CMK (cell line): ENCODE data around the gene TEDC1.

Experiments
- DNase-seq: peaks from one replicate; pipeline ENCODE4 v3.0.0-alpha.2; 2010; ENCODE audit warnings: low read depth

TEDC1 gene

DNA sequence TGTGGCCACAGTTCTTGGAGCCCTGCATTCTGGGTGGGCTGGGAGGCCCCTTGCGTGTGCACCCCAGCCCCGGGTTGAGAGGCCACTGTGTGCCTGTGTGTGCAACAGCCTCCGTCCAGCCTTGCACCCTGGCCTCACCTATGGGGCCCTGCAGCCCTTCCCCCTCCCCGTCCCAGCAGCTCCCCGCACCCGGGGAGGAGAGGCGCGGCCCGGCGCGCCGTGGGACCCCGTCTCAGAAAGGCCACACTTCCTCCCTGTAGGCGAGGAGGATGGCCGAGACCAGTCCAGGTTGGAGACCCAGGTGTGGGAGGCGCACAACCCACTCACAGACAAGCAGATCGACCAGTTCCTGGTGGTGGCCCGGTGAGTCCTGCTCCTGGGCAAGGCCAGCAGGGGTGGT is 33.0 kb upstream of the TEDC1 start:
- DNase-seq, result no peak

DNA sequence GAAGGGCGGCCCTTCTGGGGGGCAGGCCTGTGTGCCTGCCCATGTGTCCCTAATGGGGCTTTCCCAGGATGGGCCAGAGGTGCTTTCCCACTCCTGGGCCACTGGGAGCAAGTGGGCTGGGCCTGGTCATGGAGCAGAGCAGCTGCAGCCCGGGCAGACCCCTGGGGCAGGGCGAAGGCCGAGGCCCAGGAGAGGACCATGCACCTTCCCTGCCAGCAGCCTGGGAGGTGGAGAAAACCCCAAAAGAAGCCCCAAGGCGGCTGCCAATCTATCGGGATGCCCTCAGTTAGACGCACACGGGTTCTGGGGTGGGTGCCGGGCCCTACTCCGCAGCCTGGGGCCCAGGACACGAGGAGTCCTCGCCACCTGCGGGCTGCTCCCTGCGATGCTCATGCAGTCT is 32.5 kb upstream of the TEDC1 start:
- DNase-seq, result no peak

DNA sequence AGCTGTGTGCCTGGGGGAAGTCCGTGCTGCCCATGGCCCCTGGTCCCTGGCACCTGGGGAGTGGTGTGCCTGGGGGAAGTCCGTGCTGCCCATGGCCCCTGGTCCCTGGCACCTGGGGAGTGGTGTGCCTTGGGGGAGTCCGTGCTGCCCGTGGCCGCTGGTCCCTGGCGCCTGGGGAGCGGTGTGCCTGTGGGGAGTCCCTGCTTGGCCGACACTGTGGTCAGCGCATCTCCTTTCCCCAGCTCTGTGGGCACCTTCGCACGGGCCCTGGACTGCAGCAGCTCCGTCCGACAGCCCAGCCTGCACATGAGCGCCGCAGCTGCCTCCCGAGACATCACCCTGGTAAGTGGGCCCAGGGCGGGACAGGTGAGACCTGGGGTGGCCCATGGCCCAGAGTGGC is 30.9 kb upstream of the TEDC1 start:
- DNase-seq, result no peak

DNA sequence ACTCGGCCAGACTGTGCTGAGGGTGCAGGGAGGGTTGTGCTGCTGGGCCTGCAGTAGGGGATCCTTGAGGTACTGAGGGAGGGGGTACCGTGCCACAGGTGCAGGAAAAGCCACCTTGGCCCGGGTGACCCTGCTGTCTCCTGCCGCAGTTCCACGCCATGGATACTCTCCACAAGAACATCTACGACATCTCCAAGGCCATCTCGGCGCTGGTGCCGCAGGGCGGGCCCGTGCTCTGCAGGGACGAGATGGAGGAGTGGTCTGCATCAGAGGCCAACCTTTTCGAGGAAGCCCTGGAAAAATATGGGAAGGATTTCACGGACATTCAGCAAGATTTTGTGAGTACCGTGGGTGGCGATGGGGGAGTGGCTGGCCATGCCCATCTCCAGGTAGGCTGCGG is 30.4 kb upstream of the TEDC1 start:
- DNase-seq, result no peak

DNA sequence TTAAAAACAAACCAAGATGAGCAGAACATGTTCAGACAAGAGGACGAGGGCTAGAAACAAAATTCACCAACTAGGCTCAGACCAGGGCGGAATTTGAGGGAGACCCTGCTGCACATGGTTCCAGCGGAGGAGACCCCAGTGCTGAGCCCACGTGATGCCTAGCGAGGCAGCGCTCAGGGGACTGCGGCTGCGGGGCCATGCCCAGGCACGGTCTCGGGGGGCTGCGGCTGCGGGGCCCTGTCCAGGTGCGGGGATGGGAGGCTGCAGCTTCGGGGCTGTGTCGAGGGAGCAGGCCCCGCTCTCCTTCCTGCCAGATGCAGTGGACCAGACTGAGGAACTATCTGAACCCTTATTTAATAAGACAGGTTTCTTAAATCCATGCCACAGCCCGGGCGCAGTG is 29.1 kb upstream of the TEDC1 start:
- DNase-seq, result no peak

DNA sequence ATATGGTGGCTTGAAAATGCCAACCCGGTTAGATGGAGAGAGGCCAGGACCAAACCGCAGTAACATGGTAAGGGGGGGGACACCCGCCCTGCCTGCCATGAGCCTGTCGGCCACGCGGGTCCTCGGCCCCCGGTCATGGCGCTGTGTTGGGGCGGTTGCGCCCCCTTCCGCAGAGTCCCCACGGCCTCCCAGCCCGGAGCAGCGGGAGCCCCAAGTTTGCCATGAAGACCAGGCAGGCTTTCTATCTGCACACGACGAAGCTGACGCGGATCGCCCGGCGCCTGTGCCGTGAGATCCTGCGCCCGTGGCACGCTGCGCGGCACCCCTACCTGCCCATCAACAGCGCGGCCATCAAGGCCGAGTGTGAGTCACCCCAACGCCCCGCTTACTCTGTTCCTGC is 26.5 kb upstream of the TEDC1 start:
- no peak for DNase-seq

DNA sequence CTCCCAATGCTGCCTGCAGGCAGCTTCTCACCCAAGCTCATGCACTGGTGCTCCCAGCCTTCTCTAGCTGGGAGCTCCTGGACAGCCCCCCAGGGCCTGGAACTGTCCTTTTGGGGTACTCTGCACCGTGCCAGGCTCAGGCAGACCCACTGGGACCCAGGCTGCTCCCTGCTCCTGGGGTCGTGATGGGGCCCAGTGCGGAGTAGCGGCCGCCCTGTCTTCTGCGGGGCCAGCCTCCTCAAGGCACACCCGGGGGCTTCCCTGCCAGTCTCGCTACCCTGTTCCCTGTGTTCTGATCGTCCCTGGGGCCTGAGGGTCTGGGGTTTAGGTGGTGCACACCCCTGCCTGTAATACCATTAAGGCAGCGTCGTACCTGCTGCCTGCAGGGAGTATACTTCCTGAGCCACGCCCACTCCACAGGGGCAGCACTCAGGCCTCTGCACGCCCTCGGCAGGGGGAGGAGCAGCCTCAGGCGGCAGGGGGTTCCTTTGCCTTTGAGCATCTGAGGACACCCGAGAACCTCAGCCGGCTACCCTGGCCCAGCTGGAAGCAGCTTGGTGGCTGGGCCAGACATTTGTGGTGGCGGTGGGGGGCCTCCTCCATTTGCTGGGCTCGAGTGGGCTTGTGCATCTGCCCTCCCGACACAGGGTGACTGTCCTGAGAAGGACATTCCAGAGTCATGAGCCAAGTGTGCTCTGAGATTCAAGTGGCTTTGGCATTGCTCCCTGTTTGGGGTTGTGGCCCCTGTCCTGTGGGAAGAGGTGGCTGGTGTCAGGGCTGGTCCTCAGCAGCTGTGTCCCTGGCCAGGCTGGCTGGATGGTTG is 25.6 kb upstream of the TEDC1 start:
- DNase-seq, result no peak

DNA sequence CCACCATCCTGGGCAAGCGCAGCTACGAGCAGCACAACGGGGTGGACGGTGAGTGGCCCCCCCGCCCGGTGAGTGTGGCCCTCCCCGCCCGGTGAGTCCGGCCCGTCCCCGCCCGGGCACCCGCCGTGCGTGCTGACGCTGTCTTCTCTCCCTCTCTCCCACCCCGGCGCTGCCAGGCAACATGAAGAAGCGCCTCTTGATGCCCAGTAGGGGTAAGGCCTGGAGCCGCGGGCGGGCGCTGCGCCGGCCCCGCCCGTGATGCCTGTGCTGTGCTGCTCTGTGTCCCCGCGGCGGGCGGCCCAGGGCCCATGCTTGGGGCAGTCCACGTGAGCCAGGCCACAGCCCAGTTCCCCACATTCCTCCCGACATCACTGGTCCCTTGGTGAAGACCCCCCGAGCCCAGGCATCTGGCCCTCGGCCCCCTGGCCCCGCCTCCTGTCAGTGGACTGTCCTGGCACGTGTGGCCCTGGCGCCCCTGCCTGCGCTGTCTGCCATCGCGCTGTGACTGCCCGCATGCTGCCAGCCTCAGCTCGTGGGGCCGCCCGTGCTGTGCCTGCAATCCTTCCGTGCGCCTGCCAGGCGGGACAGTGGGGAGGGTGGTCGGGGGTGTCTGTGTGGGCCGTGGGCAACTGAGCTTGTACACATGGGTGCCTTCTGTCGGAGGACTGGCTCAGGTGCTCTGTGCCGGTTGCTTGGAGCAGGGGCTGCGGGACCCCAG is 24.4 kb upstream of the TEDC1 start:
- no peak for DNase-seq

DNA sequence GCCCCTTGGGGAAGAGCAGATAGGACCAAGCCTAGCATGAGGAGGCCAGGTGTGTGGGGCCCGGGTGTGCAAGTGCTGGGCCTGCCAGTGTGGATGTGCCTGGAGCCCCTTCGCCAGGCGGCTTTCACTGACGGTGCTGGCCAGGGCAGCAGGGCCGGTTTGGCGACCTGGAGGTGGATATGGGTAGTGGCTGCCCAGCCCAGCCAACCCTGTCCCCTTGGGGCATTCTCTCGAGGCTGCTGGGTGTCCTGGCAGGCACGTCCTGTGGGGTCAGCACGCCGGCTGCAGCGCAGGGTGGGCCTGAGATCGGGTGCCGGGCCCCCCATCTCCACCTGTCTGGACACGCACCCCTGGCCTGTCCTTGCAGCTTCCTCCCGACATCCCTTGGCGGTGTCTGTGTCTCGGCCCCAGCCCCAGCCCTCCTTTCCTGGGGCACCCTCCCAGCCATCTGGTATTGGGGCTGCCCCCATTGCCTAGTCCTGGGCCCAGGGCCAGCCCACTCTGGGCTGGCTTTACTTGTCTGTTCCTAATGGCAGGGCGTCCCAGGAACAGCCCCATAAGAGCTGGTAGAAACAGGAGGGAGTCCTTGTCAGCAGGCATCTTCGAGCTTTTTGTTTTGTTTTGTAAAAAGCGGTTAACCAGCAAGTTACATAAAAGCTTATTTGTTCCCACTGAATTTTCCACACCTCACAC is 23.7 kb upstream of the TEDC1 start:
- DNase-seq, result no peak

DNA sequence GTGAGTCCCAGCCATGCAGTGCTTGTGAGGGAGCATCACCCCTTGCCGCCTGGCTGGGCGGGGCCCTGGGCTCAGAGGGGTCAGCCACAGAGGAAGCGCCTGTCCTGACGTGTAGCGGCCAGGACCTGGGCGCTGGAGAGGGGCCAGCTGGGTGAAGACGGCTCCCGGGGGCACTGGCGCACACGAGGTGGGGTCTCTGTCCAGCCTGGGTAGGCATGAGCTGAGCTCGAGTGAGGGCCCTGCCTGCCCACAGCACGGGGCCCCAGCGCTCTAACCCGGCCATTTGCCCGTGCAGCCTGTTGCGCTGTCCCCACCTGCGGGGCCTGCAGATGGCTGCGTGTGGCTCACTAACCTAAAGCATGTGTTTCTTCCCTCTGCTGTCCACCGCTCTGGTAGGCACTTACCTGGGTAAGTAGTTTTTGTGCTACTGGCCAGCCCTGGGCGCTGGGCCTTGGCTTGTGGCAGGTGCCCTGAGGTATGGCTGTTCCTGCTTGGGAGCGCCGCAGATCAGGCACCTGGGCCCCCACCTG is 23.0 kb upstream of the TEDC1 start:
- no peak for DNase-seq

DNA sequence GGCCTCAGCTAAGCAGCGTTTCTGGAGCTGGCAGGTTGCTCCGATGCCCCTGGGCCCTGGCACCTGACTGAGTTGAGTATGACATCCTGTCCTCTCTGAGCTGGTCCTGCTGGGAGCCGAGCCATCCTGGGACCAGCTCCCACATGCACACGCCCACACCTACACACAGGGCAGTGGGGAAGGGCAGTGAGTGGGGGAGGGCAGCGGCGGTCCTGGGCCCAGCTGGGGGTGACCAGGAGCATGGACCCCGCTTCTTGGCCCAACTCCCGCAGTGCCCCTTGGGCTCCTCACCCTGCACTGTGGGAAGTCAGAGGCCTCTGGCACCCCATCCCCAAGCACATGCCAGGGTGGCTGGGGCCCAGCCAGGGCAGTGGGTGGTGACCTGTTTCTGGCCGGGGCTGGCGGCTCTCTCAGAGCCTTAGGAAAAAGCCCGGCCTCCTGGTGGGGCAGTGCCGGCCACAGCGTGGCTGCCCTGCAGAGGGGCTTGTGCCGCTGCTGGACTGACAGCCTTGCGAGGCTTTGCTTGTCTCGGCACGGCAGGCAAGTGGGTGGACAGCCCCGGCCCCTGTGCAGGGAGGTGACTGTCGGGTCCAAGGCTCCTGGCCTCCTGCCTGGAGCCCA is 22.3 kb upstream of the TEDC1 start:
- no peak for DNase-seq

DNA sequence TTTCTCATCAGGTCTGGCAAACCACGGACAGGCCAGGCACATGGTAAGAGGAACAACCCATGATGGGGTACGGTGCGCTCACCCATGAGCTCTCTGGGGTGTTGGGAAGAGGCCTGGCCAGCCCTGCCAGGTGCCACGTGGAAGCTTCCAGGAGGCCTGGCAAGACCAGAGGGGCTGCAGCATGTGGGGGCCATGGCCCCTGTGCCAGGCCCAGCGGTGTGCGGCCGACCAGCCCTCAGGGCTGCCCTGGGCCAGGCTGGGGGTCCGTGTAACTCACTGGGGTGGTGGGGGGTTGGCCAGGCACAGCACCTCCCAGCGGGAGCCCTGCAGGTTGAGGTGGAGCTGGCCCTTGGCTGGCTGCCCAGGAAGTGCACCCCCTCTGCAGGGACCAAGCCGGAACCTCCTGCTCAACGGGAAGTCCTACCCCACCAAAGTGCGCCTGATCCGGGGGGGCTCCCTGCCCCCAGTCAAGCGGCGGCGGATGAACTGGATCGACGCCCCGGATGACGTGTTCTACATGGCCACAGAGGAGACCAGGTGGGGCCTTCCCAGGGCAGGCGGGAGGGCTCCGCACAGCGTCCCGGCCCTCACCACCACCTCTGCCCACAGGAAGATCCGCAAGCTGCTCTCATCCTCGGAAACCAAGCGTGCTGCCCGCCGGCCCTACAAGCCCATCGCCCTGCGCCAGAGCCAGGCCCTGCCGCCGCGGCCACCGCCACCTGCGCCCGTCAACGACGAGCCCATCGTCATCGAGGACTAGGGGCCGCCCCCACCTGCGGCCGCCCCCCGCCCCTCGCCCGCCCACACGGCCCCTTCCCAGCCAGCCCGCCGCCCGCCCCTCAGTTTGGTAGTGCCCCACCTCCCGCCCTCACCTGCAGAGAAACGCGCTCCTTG is 21.3 kb upstream of the TEDC1 start:
- DNase-seq, result no peak

DNA sequence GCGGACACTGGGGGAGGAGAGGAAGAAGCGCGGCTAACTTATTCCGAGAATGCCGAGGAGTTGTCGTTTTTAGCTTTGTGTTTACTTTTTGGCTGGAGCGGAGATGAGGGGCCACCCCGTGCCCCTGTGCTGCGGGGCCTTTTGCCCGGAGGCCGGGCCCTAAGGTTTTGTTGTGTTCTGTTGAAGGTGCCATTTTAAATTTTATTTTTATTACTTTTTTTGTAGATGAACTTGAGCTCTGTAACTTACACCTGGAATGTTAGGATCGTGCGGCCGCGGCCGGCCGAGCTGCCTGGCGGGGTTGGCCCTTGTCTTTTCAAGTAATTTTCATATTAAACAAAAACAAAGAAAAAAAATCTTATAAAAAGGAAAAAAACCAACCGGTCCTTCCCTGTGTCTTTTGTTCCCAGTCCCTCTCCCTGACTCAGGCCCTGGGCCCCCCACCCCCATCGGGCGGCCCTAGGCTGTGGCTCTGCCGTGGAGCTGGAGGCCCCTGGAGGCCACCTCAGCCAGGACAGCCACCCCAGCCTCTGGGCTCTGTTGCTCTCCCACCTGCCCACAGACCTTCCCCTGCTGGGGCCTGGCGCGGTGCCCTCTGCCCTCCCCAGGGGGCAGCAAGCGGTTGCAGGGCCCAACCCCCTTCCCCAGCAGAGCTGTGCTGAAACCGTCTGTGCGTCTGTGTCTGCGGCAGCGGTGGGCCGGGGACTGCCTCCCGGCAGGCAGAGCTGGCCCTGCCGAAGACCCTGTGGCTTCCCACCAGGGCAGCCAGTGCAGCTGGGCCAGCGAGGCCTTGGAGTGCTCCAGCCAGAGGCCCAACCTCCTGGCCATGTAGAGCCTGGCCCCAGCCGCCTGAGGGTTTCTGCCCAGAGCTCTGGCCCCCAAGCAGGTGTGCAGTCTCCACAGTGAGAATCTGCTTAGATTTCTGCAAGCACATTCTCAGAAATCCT is 20.4 kb upstream of the TEDC1 start:
- no peak for DNase-seq

DNA sequence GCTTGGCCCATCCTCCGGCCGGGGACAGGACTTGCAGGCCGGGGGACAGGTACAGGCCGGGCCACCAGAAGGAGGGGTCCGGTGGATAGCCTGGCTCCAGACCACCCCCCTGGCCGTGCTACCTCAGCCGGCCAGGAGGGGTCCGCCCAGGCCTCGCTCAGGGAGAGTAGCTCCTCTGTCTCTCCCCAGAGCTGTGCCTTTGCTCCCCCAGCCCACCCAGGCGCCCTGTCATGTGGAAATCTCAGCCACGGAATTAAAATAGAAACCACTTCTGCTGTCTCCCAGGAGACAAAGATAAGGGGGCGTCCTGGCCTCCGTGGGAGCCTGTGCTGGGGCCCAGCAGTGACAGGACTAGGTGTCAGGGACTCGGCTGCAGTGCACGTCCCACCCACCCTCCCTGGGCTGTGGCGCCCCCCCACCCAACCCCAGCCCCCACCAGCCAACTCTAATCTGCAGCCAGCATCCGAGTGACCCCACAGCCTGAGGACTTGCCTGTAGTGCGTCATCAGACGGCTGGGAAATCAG is 19.7 kb upstream of the TEDC1 start:
- no peak for DNase-seq

DNA sequence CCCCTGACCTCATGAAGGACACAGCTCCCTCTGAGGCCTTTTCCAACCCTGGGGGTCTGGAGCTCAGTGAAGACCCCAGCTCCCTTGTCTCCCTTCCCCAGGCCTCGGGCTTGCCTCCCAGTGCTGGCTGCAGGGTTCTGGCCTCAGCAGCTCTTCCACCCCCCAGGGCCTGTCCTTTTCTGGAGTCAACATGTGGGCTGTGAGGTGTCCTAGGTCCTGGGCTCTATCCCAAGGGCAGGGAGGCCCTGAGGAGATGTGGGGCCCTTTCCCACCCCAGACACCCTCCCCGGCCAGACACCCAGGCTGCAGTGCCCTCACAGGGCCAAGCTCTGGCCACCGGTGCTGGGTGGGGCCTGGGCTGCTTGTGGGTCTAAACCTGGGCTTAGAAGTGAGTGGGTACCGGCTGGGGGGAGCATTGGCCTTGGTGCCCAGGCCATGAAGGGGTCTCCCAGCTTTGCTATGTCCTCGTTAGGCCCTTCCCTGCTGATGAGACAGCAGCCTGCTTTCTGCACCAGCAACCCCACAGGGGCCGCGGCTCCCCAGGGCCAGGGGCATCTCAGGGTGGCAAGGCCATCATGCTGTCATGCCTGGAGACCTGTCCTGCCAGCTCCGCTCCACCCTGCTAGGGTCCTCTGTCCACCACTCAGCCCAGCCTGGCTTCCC is 19.1 kb upstream of the TEDC1 start:
- DNase-seq, result no peak

DNA sequence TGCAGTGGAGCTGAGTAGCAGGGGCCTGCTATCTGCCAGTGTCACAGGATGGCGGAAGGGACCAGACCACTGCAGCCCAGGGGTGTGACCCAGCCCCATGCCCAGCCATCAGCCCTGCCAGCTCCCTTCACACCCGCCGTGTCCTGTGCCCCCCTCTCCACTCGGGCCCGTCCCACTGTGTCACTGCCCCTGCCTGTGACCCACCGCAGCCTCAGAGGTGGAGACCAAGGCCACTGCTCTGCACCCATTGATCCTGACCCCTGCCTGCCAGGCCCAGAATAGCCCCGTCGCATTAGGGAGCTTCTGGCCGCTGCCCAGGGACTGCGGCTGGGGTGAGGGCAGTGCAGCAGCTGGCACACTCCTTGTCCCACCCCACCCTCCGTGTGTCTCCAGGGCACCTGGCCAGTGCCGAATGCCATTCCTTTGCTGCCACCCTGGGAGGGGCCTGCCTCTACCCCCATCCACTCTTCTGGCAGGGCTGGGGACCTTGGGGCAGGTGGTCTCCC is 18.5 kb upstream of the TEDC1 start:
- no peak for DNase-seq

DNA sequence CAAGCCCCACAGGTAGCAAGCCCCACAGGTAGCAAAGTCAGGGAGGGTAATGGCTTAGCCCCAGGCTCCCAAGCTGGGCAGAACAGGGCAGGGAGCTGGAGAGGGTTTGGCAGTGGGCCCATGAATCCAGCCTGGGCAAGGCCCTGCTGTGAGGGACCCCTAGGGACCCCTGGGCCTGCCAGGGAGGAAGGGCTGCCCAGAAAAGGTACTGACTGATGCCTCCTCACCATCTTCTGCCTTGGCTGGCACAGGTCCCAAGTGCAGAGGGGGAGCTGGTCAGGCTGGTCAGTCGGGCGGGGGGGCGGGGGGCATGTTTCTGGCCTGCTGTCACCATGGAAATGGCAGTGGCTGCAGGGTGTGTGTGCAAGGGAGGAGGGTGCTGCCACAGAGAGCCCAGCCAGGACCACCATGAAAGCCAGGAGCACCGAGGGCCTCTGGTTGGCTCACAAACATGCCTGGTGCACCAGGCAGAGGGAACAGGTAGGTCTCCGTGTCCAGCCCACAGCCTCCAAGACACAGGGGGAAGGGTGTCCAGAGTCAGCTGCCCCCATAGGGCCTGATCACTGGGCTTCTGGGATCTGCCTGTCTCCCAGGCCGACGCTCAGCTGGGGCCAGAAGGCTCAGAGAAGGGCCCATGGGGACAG is 17.9 kb upstream of the TEDC1 start:
- DNase-seq, result no peak

DNA sequence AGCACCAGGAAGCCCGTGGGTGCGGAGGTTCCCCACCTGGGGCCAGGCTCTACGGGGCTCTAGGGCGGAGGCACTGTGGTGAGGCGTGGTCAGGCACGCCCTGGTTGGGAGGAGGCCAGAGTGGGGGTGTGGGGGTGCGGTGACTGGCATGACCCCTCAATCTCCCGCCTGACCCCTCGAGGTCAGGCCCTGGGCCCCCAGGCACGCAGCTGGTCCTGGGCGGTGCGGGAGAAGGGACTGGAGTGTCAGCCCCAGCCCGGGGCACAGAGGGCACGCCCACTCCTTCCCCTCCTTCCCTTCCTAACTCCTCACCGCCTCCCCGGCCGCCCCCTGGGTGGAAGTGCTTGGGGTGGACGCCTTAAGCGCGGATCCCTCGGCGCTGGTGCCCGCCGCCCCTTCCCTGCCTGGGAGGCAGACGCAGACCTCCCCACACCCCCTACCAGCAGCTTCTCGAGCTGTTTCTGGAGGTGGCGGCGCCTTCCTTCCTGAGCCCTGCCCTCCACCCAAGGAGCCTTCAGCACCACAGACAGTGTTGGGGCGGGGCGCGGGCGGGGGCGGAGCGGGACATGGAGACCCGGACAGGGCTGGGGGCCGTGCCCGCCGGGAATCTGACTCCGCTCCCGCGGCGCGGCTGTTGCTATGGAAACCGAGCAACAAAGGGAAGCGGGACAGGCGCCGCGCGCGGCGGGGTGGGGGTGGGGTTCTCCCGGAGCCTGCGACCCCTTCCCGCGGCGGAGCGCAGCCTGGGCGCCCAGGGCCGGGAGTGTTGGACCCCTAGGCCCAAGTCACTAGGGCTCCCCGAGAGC is 17.2 kb upstream of the TEDC1 start:
- DNase-seq, result no peak
